LHCN-M2 (cell line): ENCODE measurements around the gene STAG2. TPM values are rescaled to one million over a fixed set of nuclear protein-coding genes. Genes with fewer than 3 reads are reported as not detected.

Source experiments
- total RNA-seq: library from RNA; depleted of rRNA; stranded (reverse); fragments of >200 nt; gene quantifications from 2 replicates; pipeline ENCODE4 v1.2.3, GENCODE V29; 2014; rRNA removed

Gene STAG2
- total RNA-seq, 1 experiment from 2014 or later, result 90.4 TPM

Other genes starting within 250 kb of the STAG2 start
- 51.2 and 57.0 TPM in 2 replicates for gene THOC2, start 228.7 kb upstream of the STAG2 start, total RNA-seq
- gene XIAP, start 101.7 kb upstream of the STAG2 start, total RNA-seq, result 30.5 and 37.6 TPM in 2 replicates